Subcutaneous abdominal adipose tissue (tissue), 5 donors: Measurements from ENCODE around the gene ZNF285.
"Not testable (repeated sequence)": the region's sequence is repeated elsewhere in the genome, so short reads cannot be mapped to it uniquely, and the experiment has no call there.

ENCODE experiments used
- H3K27ac ChIP-seq: one replicate; pipeline ENCODE4 v1.7.0; 2013; ENCODE audit warnings: low read depth, mild to moderate bottlenecking, inconsistent platforms, low read length, moderate library complexity
- H3K27me3 ChIP-seq, 5 donors: one replicate each; pipeline ENCODE4 v1.7.0; 2013; ENCODE audit warnings: low read length in 5 of 5, inconsistent platforms in 1 of 5; ENCODE audit not compliant: control insufficient read depth in 5 of 5, insufficient read depth in 4 of 5
- H3K36me3 ChIP-seq, 5 donors: one replicate each; pipeline ENCODE4 v1.7.0; 2013; ENCODE audit warnings: low read length in 5 of 5; ENCODE audit not compliant: control insufficient read depth in 5 of 5, insufficient read depth in 5 of 5
- H3K4me1 ChIP-seq, 5 donors: one replicate each; pipeline ENCODE4 v1.7.0; 2013; ENCODE audit warnings: low read length in 5 of 5, mild to moderate bottlenecking in 3 of 5, moderate library complexity in 1 of 5; ENCODE audit not compliant: control insufficient read depth in 5 of 5, insufficient read depth in 5 of 5
- H3K4me3 ChIP-seq, 5 donors: one replicate each; pipeline ENCODE4 v1.7.0; 2013; ENCODE audit warnings: low read length in 5 of 5, low read depth in 1 of 5
- H3K9ac ChIP-seq, 5 donors: one replicate each; pipeline ENCODE4 v1.7.0; 2013; ENCODE audit warnings: low read length in 5 of 5, mild to moderate bottlenecking in 4 of 5, moderate library complexity in 3 of 5
- H3K9me3 ChIP-seq, 5 donors: one replicate each; pipeline ENCODE4 v1.7.0; 2013; ENCODE audit warnings: low read length in 5 of 5; ENCODE audit not compliant: control insufficient read depth in 5 of 5
- donor health status: healthy.
- donor health status: healthy.
- donor health status: healthy.
- donor health status: healthy.
- donor health status: healthy.

The ZNF285 gene

DNA sequence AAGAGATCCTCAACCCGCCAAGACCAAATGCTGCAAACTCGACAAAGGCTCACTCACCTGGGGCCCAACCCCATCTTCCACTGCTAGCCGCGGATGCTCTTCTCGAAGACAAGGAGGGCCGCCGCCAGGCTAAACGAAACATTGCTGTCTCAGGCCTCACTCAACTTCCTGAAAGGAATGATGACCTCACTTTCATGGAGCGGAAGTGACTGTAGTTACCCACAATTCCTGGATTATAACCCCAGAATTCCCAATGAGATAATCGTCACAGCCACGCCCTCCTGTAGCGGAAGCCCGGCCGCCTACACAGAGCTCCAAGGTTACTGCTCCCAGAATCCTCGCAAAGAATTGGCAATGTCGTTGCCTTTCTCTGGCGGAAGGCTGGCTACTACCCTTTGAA, 34.4 kb downstream of the ZNF285 start:
- H3K4me3 ChIP-seq: no peak overlapping the region
- peaks cover 0 to 23% (median 17%) of the 10 kb centered on the region in 5 donors for H3K9me3 ChIP-seq
- H3K9ac ChIP-seq: no peak overlapping the region
- H3K27ac ChIP-seq: no peak overlapping the region
- no peaks in the 10 kb centered on the region for H3K36me3 ChIP-seq
- no peaks in the 10 kb centered on the region for H3K4me1 ChIP-seq
- no peaks in the 10 kb centered on the region for H3K27me3 ChIP-seq

- Histone ChIP-seq H3K4me3 (peak within 1 kb of the TSS; percentile 77 to 98 (median 86)), H3K4me1 (peaks cover 0 to 15% (median 11%) of the 10 kb centered on the region in 5 donors), H3K27me3 (no peaks in the 10 kb centered on the region), H3K36me3 (no peaks in the 10 kb centered on the region), H3K9ac (peak within 1 kb of the TSS; percentile 3 to 89 (median 68)), H3K27ac (peak within 1 kb of the TSS; percentile 18), H3K9me3 (peaks cover 0 to 10% (median 5%) of the 10 kb centered on the region in 5 donors)
These were observed 44.9 kb downstream of the ZNF285 start, which contains the start of gene ZNF112 for GRCh38 chr19:44356383-44357111. ZNF112 (minus strand) TSS chr19:44356680; CDS start chr19:44340539, 16,141 bp downstream.

GRCh38 chr19:44346556-44346955, 54.9 kb downstream of the ZNF285 start:
- Histone ChIP-seq H3K9me3 (peaks cover 21 to 64% (median 60%) of the 10 kb centered on the region in 5 donors), H3K36me3 (peaks cover 0 to 24% (median 3%) of the 10 kb centered on the region in 5 donors), H3K27me3 (no peaks in the 10 kb centered on the region), H3K9ac (no peak overlapping the region), H3K4me1 (no peaks in the 10 kb centered on the region), H3K4me3 (peak overlapping the region in 1 of 5 donors; percentile 14), H3K27ac (no peak overlapping the region)

DNA sequence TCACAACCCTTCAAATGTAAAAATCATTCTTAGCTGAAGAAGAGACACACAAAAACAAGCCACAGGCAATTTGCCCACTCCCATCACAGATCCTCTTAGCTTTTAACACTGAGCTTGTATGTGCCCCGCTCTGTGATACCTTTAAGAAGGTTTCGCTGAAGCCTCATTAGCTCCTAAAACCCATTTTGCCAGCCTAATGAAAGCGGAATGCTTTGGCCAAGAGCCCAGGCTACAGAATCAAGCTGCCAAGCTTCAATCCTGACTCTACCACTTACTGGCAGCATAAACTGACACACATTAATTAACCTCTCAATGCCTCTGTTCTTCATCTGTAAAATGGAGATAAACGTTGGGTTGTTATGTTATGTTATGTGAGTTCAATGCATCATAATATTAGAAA, 55.4 kb downstream of the ZNF285 start:
- Histone ChIP-seq H3K9ac (no peak overlapping the region), H3K36me3 (peaks cover 0 to 23% (median 3%) of the 10 kb centered on the region in 5 donors), H3K9me3 (peaks cover 22 to 63% (median 62%) of the 10 kb centered on the region in 5 donors), H3K27ac (no peak overlapping the region), H3K4me3 (peak overlapping the region in 2 of 5 donors; percentile 19 to 21), H3K4me1 (no peaks in the 10 kb centered on the region), H3K27me3 (no peaks in the 10 kb centered on the region)

- H3K9ac ChIP-seq: no peak overlapping the region
- H3K4me3 ChIP-seq: peak overlapping the region in 2 of 5 donors; percentile 18 to 47
- no peaks in the 10 kb centered on the region for H3K27me3 ChIP-seq
- H3K36me3 ChIP-seq: peaks cover 11 to 30% (median 18%) of the 10 kb centered on the region in 5 donors
- H3K4me1 ChIP-seq: no peaks in the 10 kb centered on the region
- H3K9me3 ChIP-seq: peaks cover 25 to 63% (median 49%) of the 10 kb centered on the region in 5 donors
- H3K27ac ChIP-seq: no peak overlapping the region
These were observed 57.2 kb downstream of the ZNF285 start for GRCh38 chr19:44344255-44344654.

- Histone ChIP-seq H3K27me3 (no peaks in the 10 kb centered on the region), H3K4me3 (peak overlapping the region in 1 of 5 donors; percentile 10), H3K9me3 (peaks cover 21 to 57% (median 38%) of the 10 kb centered on the region in 5 donors), H3K36me3 (peaks cover 19 to 49% (median 24%) of the 10 kb centered on the region in 5 donors), H3K4me1 (no peaks in the 10 kb centered on the region), H3K9ac (no peak overlapping the region), H3K27ac (no peak overlapping the region)
These were observed 59.6 kb downstream of the ZNF285 start for GRCh38 chr19:44341794-44342193.

- not testable (repeated sequence) for H3K27me3 ChIP-seq, H3K4me1 ChIP-seq, H3K27ac ChIP-seq, H3K9ac ChIP-seq
- Histone ChIP-seq H3K9me3 (peaks cover 24 to 53% (median 44%) of the 10 kb centered on the region in 5 donors), H3K4me3 (peak overlapping the region in 4 of 5 donors; percentile 23 to 47 (median 44)), H3K36me3 (peaks cover 67 to 90% (median 73%) of the 10 kb centered on the region in 5 donors)
These were observed 66.8 kb downstream of the ZNF285 start for GRCh38 chr19:44334639-44335038.
